SK-N-MC (cell line): Measurements from ENCODE around the gene NINL.

Experiments
- DNase-seq: peaks from one replicate; pipeline ENCODE4 v3.0.0-alpha.2; 2011; ENCODE audit warnings: low read depth, low spot score
- H3K27ac ChIP-seq: fragments of 200-600 bp; sonication (generic); 2 replicates; pipeline ENCODE4 v1.5.1; 2016; ENCODE audit warnings: mixed run types
- H3K36me3 ChIP-seq: fragments of 200-600 bp; sonication (generic); 2 replicates; pipeline ENCODE4 v1.6.1; 2017; ENCODE audit warnings: antibody characterized with exemption, low read length, mixed read lengths; ENCODE audit not compliant: insufficient read depth
- H3K4me3 ChIP-seq: fragments of 200-600 bp; sonication (generic); 2 replicates; pipeline ENCODE4 v1.5.1; 2016
- H3K9ac ChIP-seq: fragments of 200-600 bp; sonication (generic); 2 replicates; pipeline ENCODE4 v1.8.0; 2017; ENCODE audit warnings: mixed run types, mixed read lengths; ENCODE audit not compliant: insufficient read length
- H3K9me3 ChIP-seq: fragments of 200-600 bp; sonication (generic); 2 replicates; pipeline ENCODE4 v1.6.1; 2017; ENCODE audit warnings: low read depth, mild to moderate bottlenecking, antibody characterized with exemption, low read length, moderate library complexity, mixed read lengths
- EZH2 ChIP-seq: fragments of 200-600 bp; sonication (generic); IDR thresholded peaks from one replicate; pipeline ENCODE4 v1.6.1; 2017; ENCODE audit warnings: antibody characterized with exemption
- FOXP2 ChIP-seq: optimal IDR thresholded peaks from 2 replicates; pipeline ENCODE3; 2011; ENCODE audit warnings: mild to moderate bottlenecking, moderate library complexity; ENCODE audit not compliant: insufficient read depth; ENCODE audit errors: extremely low read length, control extremely low read depth
- POLR2AphosphoS5 ChIP-seq: IDR thresholded peaks from 2 replicates; pipeline ENCODE4 v1.6.1; 2012; ENCODE audit warnings: mild to moderate bottlenecking, low read depth, low read length, borderline replicate concordance

Gene NINL

GRCh38 chr20:25579081-25579770 lies 6.1 kb downstream of the NINL start:
- no peak for TF ChIP-seq FOXP2
- H3K36me3 ChIP-seq, result peaks cover 20% of the 10 kb centered on the region; the same call in 1 of the 2 replicates
- no peak overlapping the region for H3K27ac ChIP-seq
- H3K9me3 ChIP-seq, result no peaks in the 10 kb centered on the region
- H3K9ac ChIP-seq, result no peak overlapping the region
- no peak for DNase-seq
- no peak overlapping the region for H3K4me3 ChIP-seq

- Histone ChIP-seq H3K9ac (no peak overlapping the region), H3K4me3 (no peak overlapping the region), H3K27ac (no peak overlapping the region), H3K36me3 (peaks cover 19% of the 10 kb centered on the region; the same call in 1 of the 2 replicates), H3K9me3 (no peaks in the 10 kb centered on the region)
- DNase-seq, result no peak
- no peak for TF ChIP-seq EZH2
- TF ChIP-seq POLR2AphosphoS5, result no peak
- TF ChIP-seq FOXP2, result no peak
Measured at GRCh38 chr20:25576783-25577530, 8.4 kb downstream of the NINL start.

- Histone ChIP-seq H3K27ac (no peak overlapping the region), H3K4me3 (no peak overlapping the region), H3K36me3 (peaks cover 20% of the 10 kb centered on the region; the same call in 1 of the 2 replicates), H3K9ac (no peak overlapping the region), H3K9me3 (no peaks in the 10 kb centered on the region)
- no peak for TF ChIP-seq FOXP2
- no peak for TF ChIP-seq EZH2
- no peak for TF ChIP-seq POLR2AphosphoS5
- no peak for DNase-seq
Measured at GRCh38 chr20:25574411-25574810, 10.9 kb downstream of the NINL start.

- Histone ChIP-seq H3K9ac (no peak overlapping the region), H3K27ac (no peak overlapping the region)
- no peak for DNase-seq
Measured at GRCh38 chr20:25573288-25574251, 11.8 kb downstream of the NINL start.

GRCh38 chr20:25571817-25572216 lies 13.5 kb downstream of the NINL start:
- H3K36me3 ChIP-seq, result peaks cover 38% of the 10 kb centered on the region; the same call in 1 of the 2 replicates
- H3K9ac ChIP-seq, result no peak overlapping the region
- no peak overlapping the region for H3K4me3 ChIP-seq
- no peak overlapping the region for H3K27ac ChIP-seq
- TF ChIP-seq POLR2AphosphoS5 (no peak), FOXP2 (no peak), EZH2 (no peak)
- H3K9me3 ChIP-seq, result no peaks in the 10 kb centered on the region
- no peak for DNase-seq

More at GRCh38 chr20:25573288-25574251, 11.8 kb downstream of the NINL start:
- Histone ChIP-seq H3K4me3 (no peak overlapping the region), H3K9me3 (no peaks in the 10 kb centered on the region), H3K36me3 (peaks cover 26% of the 10 kb centered on the region; the same call in 1 of the 2 replicates)
- TF ChIP-seq FOXP2 (no peak), EZH2 (no peak), POLR2AphosphoS5 (no peak)

GRCh38 chr20:25571240-25571639 lies 14.1 kb downstream of the NINL start:
- DNase-seq, result no peak

GRCh38 chr20:25570148-25570530 lies 15.2 kb downstream of the NINL start:
- Histone ChIP-seq H3K9me3 (no peaks in the 10 kb centered on the region), H3K36me3 (peaks cover 48% of the 10 kb centered on the region; the same call in 1 of the 2 replicates), H3K27ac (no peak overlapping the region), H3K9ac (no peak overlapping the region), H3K4me3 (no peak overlapping the region)
- TF ChIP-seq EZH2, result no peak
- TF ChIP-seq FOXP2, result no peak
- no peak for TF ChIP-seq POLR2AphosphoS5
- no peak for DNase-seq

More at GRCh38 chr20:25571240-25571639, 14.1 kb downstream of the NINL start:
- no peaks in the 10 kb centered on the region for H3K9me3 ChIP-seq
- TF ChIP-seq EZH2 (no peak), FOXP2 (no peak), POLR2AphosphoS5 (no peak)
- peaks cover 44% of the 10 kb centered on the region; the same call in 1 of the 2 replicates for H3K36me3 ChIP-seq
- H3K27ac ChIP-seq, result no peak overlapping the region
- H3K9ac ChIP-seq, result no peak overlapping the region
- no peak overlapping the region for H3K4me3 ChIP-seq

- no peak for DNase-seq
- TF ChIP-seq EZH2, result no peak
- no peak for TF ChIP-seq FOXP2
- TF ChIP-seq POLR2AphosphoS5, result no peak
- Histone ChIP-seq H3K9me3 (no peaks in the 10 kb centered on the region), H3K27ac (no peak overlapping the region), H3K4me3 (no peak overlapping the region), H3K9ac (no peak overlapping the region), H3K36me3 (peaks cover 39% of the 10 kb centered on the region; the same call in 1 of the 2 replicates)
Measured at GRCh38 chr20:25567286-25567685, 18.0 kb downstream of the NINL start.
